K562 (cell line): ENCODE measurements around the gene IRF6. TPM values are rescaled to one million over a fixed set of nuclear protein-coding genes. Genes with fewer than 3 reads are reported as not detected.
A peak's percentile ranks its signal among the peaks of the same experiment; 100 is the strongest.

Source experiments
- CBX5 ChIP-seq: IDR thresholded peaks from 2 replicates; pipeline ENCODE4 v1.6.1; 2014; ENCODE audit warnings: low read depth, borderline replicate concordance
- CCAR2 ChIP-seq: fragments of 200-400 bp; formaldehyde crosslinking; IDR thresholded peaks from 2 replicates; pipeline ENCODE4 v1.6.1; 2017; ENCODE audit warnings: mild to moderate bottlenecking, low read depth, low read length
- ETV6 ChIP-seq, 3 experiments: fragments of 150-350 bp in 1 of 3; sonication (generic) in 1 of 3; formaldehyde crosslinking in 1 of 3; IDR thresholded peaks; 2 replicates each; pipeline versions ENCODE4 v1.6.1 to v1.8.0; 2014 to 2022; ENCODE audit warnings: borderline replicate concordance in 2 of 3, low read depth in 2 of 3, antibody characterized with exemption in 1 of 3, low read length in 1 of 3, mild to moderate bottlenecking in 1 of 3, missing genetic modification reagents in 1 of 3
- HMG20B ChIP-seq: fragments of 250-450 bp; sonication (Bioruptor Pico); IDR thresholded peaks from 2 replicates; pipeline ENCODE4 v1.5.0; 2021; ENCODE audit warnings: mild to moderate bottlenecking
- NCOA1 ChIP-seq: fragments of 450-650 bp; IDR thresholded peaks from 2 replicates; pipeline ENCODE4 v1.6.1; 2016; ENCODE audit warnings: low read depth
- NELFE ChIP-seq: IDR thresholded peaks from 2 replicates; pipeline ENCODE4 v1.6.1; 2011; ENCODE audit warnings: mild to moderate bottlenecking; ENCODE audit not compliant: insufficient read depth, insufficient read length
- RB1 ChIP-seq: fragments of 450-650 bp; IDR thresholded peaks from 2 replicates; pipeline ENCODE4 v1.6.1; 2017; ENCODE audit warnings: low read depth, mild to moderate bottlenecking
- SIN3B ChIP-seq: fragments of 450-650 bp; IDR thresholded peaks from 2 replicates; pipeline ENCODE4 v1.6.1; 2017; ENCODE audit warnings: low read depth, mild to moderate bottlenecking, moderate library complexity
- SMARCA5 ChIP-seq: fragments of 450-650 bp; IDR thresholded peaks from 2 replicates; pipeline ENCODE4 v1.6.1; 2016
- SNIP1 ChIP-seq: fragments of 450-650 bp; IDR thresholded peaks from 2 replicates; pipeline ENCODE4 v1.7.1; 2017; ENCODE audit warnings: low read depth, mild to moderate bottlenecking
- XRCC3 ChIP-seq: fragments of 450-650 bp; IDR thresholded peaks from 2 replicates; pipeline ENCODE4 v1.6.1; 2017; ENCODE audit warnings: mild to moderate bottlenecking, moderate library complexity
- ZEB2 ChIP-seq: fragments of 450-650 bp; IDR thresholded peaks from 2 replicates; pipeline ENCODE4 v1.6.1; 2016
- ZFP30 ChIP-seq: fragments of 250-450 bp; sonication (Bioruptor Pico); IDR thresholded peaks from 2 replicates; pipeline ENCODE4 v1.8.0; 2022; ENCODE audit warnings: moderate library complexity, mild to moderate bottlenecking, inconsistent platforms, borderline replicate concordance
- polyA plus RNA-seq, 8 experiments: library from polyadenylated mRNA; depleted of rRNA in 4 of 8; stranded (reverse) in 5 of 8; unstranded in 3 of 8; fragments of >200 nt; fragmentation: Nextera tagmentation in 2 of 8; fragmentation: Illumina TruSeq in 1 of 8; extraction: Ambion mirVana in 2 of 8; extraction: Trizol in 1 of 8; gene quantifications; 2 replicates each; pipeline versions ENCODE4 v1.2.1 to v1.2.3, GENCODE V29; 2011 to 2014; ENCODE audit warnings: inconsistent platforms in 1 of 8, missing spikeins in 1 of 8
- total RNA-seq, 7 experiments: library from RNA; depleted of rRNA in 6 of 7; stranded (reverse); fragments of >200 nt in 6 of 7; fragmentation: Illumina TruSeq in 2 of 7; extraction: Trizol in 2 of 7; gene quantifications; 2 replicates each; pipeline versions ENCODE4 v1.2.1 to v1.2.3, GENCODE V29; 2011 to 2021; ENCODE audit warnings: low replicate concordance in 1 of 7
- TF ChIP-seq, protein P1 (sequence below): fragments of 250-450 bp; sonication (Bioruptor Pico); IDR thresholded peaks from 2 replicates; pipeline ENCODE4 v1.5.0; 2020; ENCODE audit warnings: mild to moderate bottlenecking, borderline replicate concordance
- TF ChIP-seq, protein P2 (sequence below): fragments of 450-650 bp; formaldehyde crosslinking; IDR thresholded peaks from 2 replicates; pipeline ENCODE4 v1.4.0; 2020; ENCODE audit warnings: mild to moderate bottlenecking, moderate library complexity
- TF ChIP-seq, protein P3 (sequence below), 3 experiments: fragments of 200-800 bp in 1 of 3; sonication (Bioruptor generic) in 1 of 3; sonication (generic) in 1 of 3; formaldehyde crosslinking in 1 of 3; IDR thresholded peaks; 2 replicates each; pipeline versions ENCODE4 v1.6.1 to v1.8.0; 2016 to 2022; ENCODE audit warnings: mild to moderate bottlenecking in 2 of 3, missing compliant biosample characterization in 2 of 3, missing genetic modification characterization in 2 of 3, missing genetic modification reagents in 1 of 3
- TF ChIP-seq, protein P4 (sequence below): fragments of 250-450 bp; sonication (Bioruptor Pico); IDR thresholded peaks from 2 replicates; pipeline ENCODE4 v1.8.0; 2022; ENCODE audit warnings: moderate library complexity, mild to moderate bottlenecking, inconsistent platforms
- TF ChIP-seq, protein P5 (sequence below): fragments of 250-450 bp; sonication (Bioruptor Pico); IDR thresholded peaks from 2 replicates; pipeline ENCODE4 v1.5.0; 2021
- TF ChIP-seq, protein P6 (sequence below): fragments of 450-650 bp; formaldehyde crosslinking; conservative IDR thresholded peaks from 2 replicates; pipeline ENCODE4 v1.4.0; 2022; ENCODE audit warnings: mild to moderate bottlenecking, missing genetic modification characterization

IRF6 gene
- total and polyA plus RNA-seq, 9 of the 15 experiments (the other 6 are each of a cell fraction or from before 2014, with no cell fraction given), result 0.03 to 0.65 (median 0.17) TPM

DNA sequence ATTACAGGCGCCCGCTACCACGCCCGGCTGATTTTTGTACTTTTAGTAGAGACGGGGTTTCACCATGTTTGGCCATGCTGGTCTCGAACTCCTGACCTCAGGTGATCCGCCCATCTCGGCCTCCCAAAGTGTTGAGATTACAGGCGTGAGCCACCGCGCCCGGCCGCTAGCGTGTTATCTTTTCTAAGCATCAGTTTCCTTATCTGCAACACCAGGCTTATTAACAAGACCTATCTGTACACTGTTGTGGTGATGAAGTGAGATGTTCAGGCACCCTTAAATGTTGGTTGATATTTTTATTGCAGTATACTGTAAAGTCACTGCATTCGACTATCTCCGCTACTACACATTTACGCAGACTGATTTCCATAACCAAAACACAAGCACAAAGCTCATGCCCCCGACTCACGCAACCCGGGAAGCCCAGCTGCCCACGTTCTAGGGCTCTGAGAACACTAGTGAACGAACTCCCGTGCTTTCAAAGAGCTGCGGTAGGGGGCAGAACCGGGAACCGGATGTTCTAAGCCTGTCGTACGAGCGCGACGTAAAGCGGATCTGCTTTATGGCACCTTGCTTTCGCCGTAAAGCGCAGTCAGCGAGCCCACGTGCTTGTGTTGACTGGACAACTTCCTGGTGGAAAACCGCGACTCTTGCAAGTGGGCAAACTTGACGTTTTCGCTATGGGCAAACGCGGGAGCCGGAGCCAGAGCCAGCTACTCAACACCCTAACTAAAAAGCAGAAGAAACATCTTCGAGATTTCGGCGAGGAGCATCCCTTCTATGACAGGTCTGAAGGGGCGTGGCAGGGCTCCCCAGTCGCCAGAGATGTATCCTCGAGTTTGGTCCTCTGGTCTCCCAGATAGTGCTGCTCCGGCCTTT lies 21.7 kb upstream of the IRF6 start, which contains the start of gene UTP25 (continued):
- TF ChIP-seq ZFP30, result no peak
- TF ChIP-seq RB1, result peak; percentile 59
- no peak for TF ChIP-seq HMG20B (CRISPR knock-in tag)
- TF ChIP-seq NCOA1, result no peak; the same call in 1 of the 2 replicates
- TF ChIP-seq SMARCA5, result peak; percentile 94
- TF ChIP-seq, protein P1, sequence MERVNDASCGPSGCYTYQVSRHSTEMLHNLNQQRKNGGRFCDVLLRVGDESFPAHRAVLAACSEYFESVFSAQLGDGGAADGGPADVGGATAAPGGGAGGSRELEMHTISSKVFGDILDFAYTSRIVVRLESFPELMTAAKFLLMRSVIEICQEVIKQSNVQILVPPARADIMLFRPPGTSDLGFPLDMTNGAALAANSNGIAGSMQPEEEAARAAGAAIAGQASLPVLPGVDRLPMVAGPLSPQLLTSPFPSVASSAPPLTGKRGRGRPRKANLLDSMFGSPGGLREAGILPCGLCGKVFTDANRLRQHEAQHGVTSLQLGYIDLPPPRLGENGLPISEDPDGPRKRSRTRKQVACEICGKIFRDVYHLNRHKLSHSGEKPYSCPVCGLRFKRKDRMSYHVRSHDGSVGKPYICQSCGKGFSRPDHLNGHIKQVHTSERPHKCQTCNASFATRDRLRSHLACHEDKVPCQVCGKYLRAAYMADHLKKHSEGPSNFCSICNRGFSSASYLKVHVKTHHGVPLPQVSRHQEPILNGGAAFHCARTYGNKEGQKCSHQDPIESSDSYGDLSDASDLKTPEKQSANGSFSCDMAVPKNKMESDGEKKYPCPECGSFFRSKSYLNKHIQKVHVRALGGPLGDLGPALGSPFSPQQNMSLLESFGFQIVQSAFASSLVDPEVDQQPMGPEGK (CRISPR knock-in tag), result no peak
- TF ChIP-seq, protein P2, sequence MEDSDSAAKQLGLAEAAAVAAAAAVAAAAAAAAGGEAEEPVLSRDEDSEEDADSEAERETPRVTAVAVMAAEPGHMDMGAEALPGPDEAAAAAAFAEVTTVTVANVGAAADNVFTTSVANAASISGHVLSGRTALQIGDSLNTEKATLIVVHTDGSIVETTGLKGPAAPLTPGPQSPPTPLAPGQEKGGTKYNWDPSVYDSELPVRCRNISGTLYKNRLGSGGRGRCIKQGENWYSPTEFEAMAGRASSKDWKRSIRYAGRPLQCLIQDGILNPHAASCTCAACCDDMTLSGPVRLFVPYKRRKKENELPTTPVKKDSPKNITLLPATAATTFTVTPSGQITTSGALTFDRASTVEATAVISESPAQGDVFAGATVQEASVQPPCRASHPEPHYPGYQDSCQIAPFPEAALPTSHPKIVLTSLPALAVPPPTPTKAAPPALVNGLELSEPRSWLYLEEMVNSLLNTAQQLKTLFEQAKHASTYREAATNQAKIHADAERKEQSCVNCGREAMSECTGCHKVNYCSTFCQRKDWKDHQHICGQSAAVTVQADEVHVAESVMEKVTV, result peak; percentile 35; the same call in 1 of the 2 replicates
- TF ChIP-seq SNIP1, result no peak
- TF ChIP-seq, protein P3, sequence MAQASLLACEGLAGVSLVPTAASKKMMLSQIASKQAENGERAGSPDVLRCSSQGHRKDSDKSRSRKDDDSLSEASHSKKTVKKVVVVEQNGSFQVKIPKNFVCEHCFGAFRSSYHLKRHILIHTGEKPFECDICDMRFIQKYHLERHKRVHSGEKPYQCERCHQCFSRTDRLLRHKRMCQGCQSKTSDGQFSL (CRISPR knock-in tag; IDR thresholded peaks at IDR 0.05), result no peak
- TF ChIP-seq, protein P3 (tag; IDR thresholded peaks at IDR 0.05), result no peak
- TF ChIP-seq XRCC3, result no peak
- TF ChIP-seq, protein P4, sequence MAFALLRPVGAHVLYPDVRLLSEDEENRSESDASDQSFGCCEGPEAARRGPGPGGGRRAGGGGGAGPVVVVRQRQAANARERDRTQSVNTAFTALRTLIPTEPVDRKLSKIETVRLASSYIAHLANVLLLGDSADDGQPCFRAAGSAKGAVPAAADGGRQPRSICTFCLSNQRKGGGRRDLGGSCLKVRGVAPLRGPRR, result no peak
- TF ChIP-seq CCAR2, result no peak
- TF ChIP-seq, protein P5, sequence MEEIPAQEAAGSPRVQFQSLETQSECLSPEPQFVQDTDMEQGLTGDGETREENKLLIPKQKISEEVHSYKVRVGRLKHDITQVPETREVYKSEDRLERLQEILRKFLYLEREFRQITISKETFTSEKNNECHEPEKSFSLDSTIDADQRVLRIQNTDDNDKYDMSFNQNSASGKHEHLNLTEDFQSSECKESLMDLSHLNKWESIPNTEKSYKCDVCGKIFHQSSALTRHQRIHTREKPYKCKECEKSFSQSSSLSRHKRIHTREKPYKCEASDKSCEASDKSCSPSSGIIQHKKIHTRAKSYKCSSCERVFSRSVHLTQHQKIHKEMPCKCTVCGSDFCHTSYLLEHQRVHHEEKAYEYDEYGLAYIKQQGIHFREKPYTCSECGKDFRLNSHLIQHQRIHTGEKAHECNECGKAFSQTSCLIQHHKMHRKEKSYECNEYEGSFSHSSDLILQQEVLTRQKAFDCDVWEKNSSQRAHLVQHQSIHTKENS (CRISPR knock-in tag), result no peak
- TF ChIP-seq, protein P6, sequence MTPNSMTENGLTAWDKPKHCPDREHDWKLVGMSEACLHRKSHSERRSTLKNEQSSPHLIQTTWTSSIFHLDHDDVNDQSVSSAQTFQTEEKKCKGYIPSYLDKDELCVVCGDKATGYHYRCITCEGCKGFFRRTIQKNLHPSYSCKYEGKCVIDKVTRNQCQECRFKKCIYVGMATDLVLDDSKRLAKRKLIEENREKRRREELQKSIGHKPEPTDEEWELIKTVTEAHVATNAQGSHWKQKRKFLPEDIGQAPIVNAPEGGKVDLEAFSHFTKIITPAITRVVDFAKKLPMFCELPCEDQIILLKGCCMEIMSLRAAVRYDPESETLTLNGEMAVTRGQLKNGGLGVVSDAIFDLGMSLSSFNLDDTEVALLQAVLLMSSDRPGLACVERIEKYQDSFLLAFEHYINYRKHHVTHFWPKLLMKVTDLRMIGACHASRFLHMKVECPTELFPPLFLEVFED (CRISPR knock-in tag), result no peak
- no peak; a peak in 1 of 4 replicates for TF ChIP-seq ETV6 (IDR thresholded peaks at IDR 0.05; ENCODE audit: borderline replicate concordance in 1 of 2, low read depth in 2 of 2, low read length in 1 of 2)
- no peak for TF ChIP-seq ETV6 (CRISPR knock-in tag; IDR thresholded peaks at IDR 0.05; ENCODE audit: borderline replicate concordance)
- TF ChIP-seq CBX5, result no peak
- no peak for TF ChIP-seq NELFE
- TF ChIP-seq ZEB2, result peak; percentile 27; the same call in 1 of the 2 replicates
- peak; percentile 60 for TF ChIP-seq SIN3B
